GM19463 (cell line): ENCODE results near the gene GCNT4.

Experiments used
- ATAC-seq: cut with Tn5 transposase; IDR thresholded peaks from one replicate; pipeline ENCODE4 v1.9.1; 2021; ENCODE audit warnings: mild to moderate bottlenecking, moderate library complexity; ENCODE audit not compliant: unreplicated experiment

Gene GCNT4

GRCh38 chr5:75018805-75019587 is 33.4 kb downstream of the GCNT4 start:
- no peak for ATAC-seq

DNA sequence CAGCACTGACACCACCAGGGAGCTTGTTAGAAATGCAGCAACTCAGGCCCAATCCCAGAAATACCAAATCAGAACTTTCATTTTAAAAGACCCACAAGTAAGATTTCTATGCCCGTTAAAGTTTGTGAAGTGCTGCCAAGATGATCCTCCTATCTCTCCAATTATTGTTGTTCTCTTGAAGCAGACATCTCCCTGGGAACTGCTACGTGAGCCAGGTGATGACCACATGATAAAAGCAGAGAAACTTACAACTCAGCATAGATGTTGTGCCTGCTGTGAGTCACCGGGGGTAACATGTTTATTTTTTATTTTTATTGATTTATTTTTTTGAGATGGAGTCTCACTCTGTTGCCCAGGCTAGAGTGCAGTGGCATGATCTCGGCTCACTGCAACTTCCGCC is 34.4 kb downstream of the GCNT4 start:
- ATAC-seq = no peak

DNA sequence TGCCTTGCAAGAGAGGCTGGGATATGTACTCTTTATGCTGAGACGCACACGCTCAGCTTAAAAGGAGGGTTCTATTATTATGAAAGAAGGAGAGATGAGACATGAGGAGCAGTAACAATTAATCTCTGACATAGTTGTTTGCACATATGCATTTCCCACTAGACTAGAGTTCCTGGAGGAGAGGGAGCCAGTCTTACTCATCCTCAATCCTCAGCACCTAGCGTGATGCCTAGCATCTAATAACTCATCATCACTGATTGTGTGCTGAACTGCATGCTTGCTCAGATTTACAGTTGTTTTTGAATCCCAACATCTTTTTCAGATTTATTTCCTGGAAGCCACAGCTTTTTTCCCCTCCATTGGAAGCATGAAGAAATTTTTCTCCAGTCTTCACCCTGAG is 35.5 kb downstream of the GCNT4 start:
- ATAC-seq = no peak

GRCh38 chr5:75012748-75013147 is 39.6 kb downstream of the GCNT4 start:
- ATAC-seq = no peak

DNA sequence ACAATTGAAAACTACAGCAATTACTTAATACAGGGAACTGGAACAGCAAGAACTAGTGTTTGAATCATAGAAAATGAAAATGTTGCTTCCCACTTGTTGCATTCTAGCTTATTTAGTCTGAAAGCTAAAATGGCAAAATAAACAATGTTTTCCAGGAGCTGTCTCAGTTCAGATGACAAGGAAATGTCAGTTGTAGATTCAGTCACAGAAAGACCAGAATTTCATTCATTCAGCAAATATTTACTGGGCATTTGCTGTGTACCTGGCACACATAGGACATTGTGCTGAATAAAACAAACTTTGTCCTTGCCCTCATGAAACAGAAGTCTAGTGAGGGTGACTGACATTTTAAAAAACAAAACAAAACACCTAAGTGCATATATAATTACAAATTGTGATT is 41.5 kb downstream of the GCNT4 start:
- no peak for ATAC-seq

- ATAC-seq = no peak
These were observed 42.6 kb downstream of the GCNT4 start for GRCh38 chr5:75009556-75010345.

DNA sequence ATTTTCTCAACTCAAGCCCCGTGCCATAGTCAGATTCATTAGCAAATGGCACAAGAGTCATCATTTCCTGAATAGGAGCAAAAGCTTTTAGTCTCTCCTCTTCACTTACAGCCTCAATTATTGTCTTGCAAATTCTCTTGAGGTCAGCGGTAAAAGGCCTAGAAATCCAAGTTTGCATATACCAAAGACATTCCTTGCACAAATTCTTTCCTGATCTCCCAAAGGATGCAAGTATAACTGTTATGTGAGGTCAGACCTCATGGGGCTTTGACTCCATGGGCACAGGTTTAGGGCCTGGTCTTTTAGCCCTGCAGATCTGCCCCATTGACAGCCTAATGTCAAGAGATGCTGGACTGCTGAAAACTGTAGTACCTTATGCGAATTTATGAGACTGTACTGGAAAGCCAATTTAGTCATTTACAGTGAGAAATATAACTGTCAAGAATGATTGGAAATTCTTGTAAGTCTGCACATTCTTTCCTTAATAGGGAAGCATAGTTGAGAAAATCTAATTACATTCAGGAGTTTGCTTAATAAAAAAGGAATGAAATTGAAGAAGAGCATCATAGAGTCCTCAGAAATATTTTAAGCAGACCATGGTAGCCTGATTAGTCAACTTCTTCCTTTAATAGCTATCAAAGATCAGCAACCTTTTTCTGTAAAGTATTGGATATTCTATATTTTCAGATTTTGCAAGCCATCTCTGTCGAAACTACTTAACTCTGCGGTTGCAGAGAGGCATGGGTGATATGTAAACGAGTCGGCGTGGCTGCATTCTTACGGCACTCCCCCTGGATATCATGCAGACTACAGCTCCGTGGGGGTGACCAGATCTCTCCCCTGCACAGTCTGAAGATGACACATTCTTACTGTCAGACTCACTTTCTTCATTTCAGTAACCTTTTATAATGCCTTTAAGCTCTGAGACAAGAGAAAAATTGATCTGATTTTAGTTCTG is 45.2 kb downstream of the GCNT4 start:
- ATAC-seq = no peak

GRCh38 chr5:75005561-75005960 is 46.8 kb downstream of the GCNT4 start:
- no peak for ATAC-seq
